Sigmoid colon (tissue), 7 donors: Measurements from ENCODE around the gene IPO11. TPM values are rescaled to one million over a fixed set of nuclear protein-coding genes. Genes with fewer than 3 reads are reported as not detected.

Source experiments
- DNase-seq: peaks from one replicate; pipeline ENCODE4 v3.0.0-alpha.2; 2019
- H3K27ac ChIP-seq, 4 donors: fragments of 200-600 bp; sonication (generic); one replicate each; pipeline ENCODE4 v1.5.1; 2016 to 2019; ENCODE audit warnings: mild to moderate bottlenecking in 1 of 4
- H3K27me3 ChIP-seq, 3 donors: fragments of 200-600 bp; sonication (generic); one replicate each; pipeline ENCODE4 v1.5.1; 2019; ENCODE audit warnings: mild to moderate bottlenecking in 1 of 3
- H3K36me3 ChIP-seq, 4 donors: fragments of 200-600 bp; sonication (generic); one replicate each; pipeline ENCODE4 v1.5.1; 2016 to 2019
- H3K4me1 ChIP-seq, 4 donors: fragments of 200-600 bp; sonication (generic); one replicate each; pipeline ENCODE4 v1.5.1; 2017 to 2019
- H3K4me3 ChIP-seq, 4 donors: fragments of 200-600 bp; sonication (generic); one replicate each; pipeline ENCODE4 v1.5.1; 2017 to 2019; ENCODE audit warnings: mild to moderate bottlenecking in 2 of 4, moderate library complexity in 1 of 4
- H3K9me3 ChIP-seq, 4 donors: fragments of 200-600 bp in 3 of 4; sonication (generic) in 3 of 4; one replicate each; pipeline versions ENCODE4 v1.5.1 to v1.6.1; 2013 to 2019
- CTCF ChIP-seq, 4 experiments: fragments of 450-650 bp in 3 of 4; fragments of 200-600 bp in 1 of 4; IDR thresholded peaks; one replicate each; pipeline ENCODE4 v1.5.1; 2016 to 2019; ENCODE audit warnings: antibody characterized with exemption in 4 of 4, mild to moderate bottlenecking in 3 of 4, moderate library complexity in 2 of 4
- EP300 ChIP-seq, 4 donors: sonication (generic); formaldehyde crosslinking; IDR thresholded peaks; one replicate each; pipeline ENCODE4 v1.6.1; 2017; ENCODE audit warnings: antibody characterized with exemption in 4 of 4
- POLR2A ChIP-seq, 2 donors: fragments of 450-650 bp; IDR thresholded peaks; one replicate each; pipeline ENCODE4 v1.6.1; 2016; ENCODE audit warnings: antibody characterized with exemption in 2 of 2, mild to moderate bottlenecking in 2 of 2, moderate library complexity in 2 of 2
- POLR2AphosphoS5 ChIP-seq, 4 donors: sonication (generic); formaldehyde crosslinking; IDR thresholded peaks; one replicate each; pipeline ENCODE4 v1.6.1; 2017; ENCODE audit warnings: antibody characterized with exemption in 4 of 4
- WGBS, 2 donors: extraction: QIAGEN DNeasy Blood & Tissue Kit; methylation state at CpG; one replicate each; pipeline ENCODE4 v1.1.7; 2013; 5-methylcytosine and 5-hydroxymethylcytosine counted together
- intact Hi-C: fragments of 100-400 bp; cut with DNase I; formaldehyde crosslinking; loops from one replicate; pipeline ENCODE4 v1.15.1; 2023
- polyA plus RNA-seq, 3 donors: library from polyadenylated mRNA; stranded (reverse); fragments of 200-250 nt; gene quantifications; one replicate each; pipeline ENCODE4 v1.2.3, GENCODE V29; 2013
- total RNA-seq, 4 donors: library from RNA; depleted of rRNA; stranded (reverse); fragments of >200 nt; gene quantifications; one replicate each; pipeline ENCODE4 v1.1.0, GENCODE V29; 2016
- donor health status: healthy with polysubstance abuse.
- donor health status: Bipolar disorder and iron deficiency.
- donor health status: healthy.

Gene IPO11
- total and polyA plus RNA-seq, 7 donors: 5.3 to 38.8 (median 20.9) TPM

- Histone ChIP-seq H3K4me1 (no peaks in the 10 kb centered on the region), H3K27me3 (no peaks in the 10 kb centered on the region), H3K4me3 (no peak overlapping the region), H3K9me3 (no peaks in the 10 kb centered on the region), H3K36me3 (peaks cover 0 to 31% (median 0%) of the 10 kb centered on the region in 4 donors), H3K27ac (no peak overlapping the region)
- TF ChIP-seq POLR2AphosphoS5 (IDR thresholded peaks at IDR 0.05) (no peak), EP300 (IDR thresholded peaks at IDR 0.05) (no peak), POLR2A (IDR thresholded peaks at IDR 0.05) (no peak), CTCF (IDR thresholded peaks at IDR 0.05) (no peak)
- DNase-seq: no peak
- WGBS, 2 donors: 82 to 89% methylated on average over 9 of the region's 9 CpGs
- intact Hi-C loops: no loop called here
These were observed 125.7 kb downstream of the IPO11 start for GRCh38 chr5:62538017-62538942.

- 97 to 99% methylated on average over 1 of the region's 1 CpG for WGBS, 2 donors
- H3K27ac ChIP-seq: no peak overlapping the region
- H3K4me3 ChIP-seq: no peak overlapping the region
- no peaks in the 10 kb centered on the region for H3K4me1 ChIP-seq
- intact Hi-C loops: no loop called here
- no peaks in the 10 kb centered on the region for H3K27me3 ChIP-seq
- TF ChIP-seq CTCF (IDR thresholded peaks at IDR 0.05) (no peak), EP300 (IDR thresholded peaks at IDR 0.05) (no peak), POLR2AphosphoS5 (IDR thresholded peaks at IDR 0.05) (no peak), POLR2A (IDR thresholded peaks at IDR 0.05) (no peak)
- peaks cover 0 to 31% (median 0%) of the 10 kb centered on the region in 4 donors for H3K36me3 ChIP-seq
- no peak for DNase-seq
- H3K9me3 ChIP-seq: no peaks in the 10 kb centered on the region
These were observed 130.2 kb downstream of the IPO11 start for GRCh38 chr5:62542720-62543119.

GRCh38 chr5:62547945-62548630 is 135.5 kb downstream of the IPO11 start:
- no peak overlapping the region for H3K4me3 ChIP-seq
- H3K4me1 ChIP-seq: no peaks in the 10 kb centered on the region
- intact Hi-C loops: no loop called here
- H3K27ac ChIP-seq: no peak overlapping the region
- TF ChIP-seq EP300 (IDR thresholded peaks at IDR 0.05) (no peak), POLR2AphosphoS5 (IDR thresholded peaks at IDR 0.05) (no peak), CTCF (IDR thresholded peaks at IDR 0.05) (no peak), POLR2A (IDR thresholded peaks at IDR 0.05) (no peak)
- 88 to 90% methylated on average over 3 of the region's 3 CpGs for WGBS, 2 donors
- no peaks in the 10 kb centered on the region for H3K9me3 ChIP-seq
- no peak for DNase-seq
- no peaks in the 10 kb centered on the region for H3K27me3 ChIP-seq
- no peaks in the 10 kb centered on the region for H3K36me3 ChIP-seq

GRCh38 chr5:62550103-62550502 is 137.5 kb downstream of the IPO11 start:
- intact Hi-C loops: no loop called here
- 92 to 95% methylated on average over 2 of the region's 2 CpGs for WGBS, 2 donors
- H3K27me3 ChIP-seq: no peaks in the 10 kb centered on the region
- no peaks in the 10 kb centered on the region for H3K4me1 ChIP-seq
- TF ChIP-seq CTCF (IDR thresholded peaks at IDR 0.05) (no peak), POLR2AphosphoS5 (IDR thresholded peaks at IDR 0.05) (no peak), EP300 (IDR thresholded peaks at IDR 0.05) (no peak), POLR2A (IDR thresholded peaks at IDR 0.05) (no peak)
- H3K27ac ChIP-seq: no peak overlapping the region
- H3K9me3 ChIP-seq: no peaks in the 10 kb centered on the region
- H3K4me3 ChIP-seq: no peak overlapping the region
- no peaks in the 10 kb centered on the region for H3K36me3 ChIP-seq
- DNase-seq: no peak
